Stimulated activated CD4-positive, alpha-beta T cell treated with anti-CD3 and anti-CD28 coated beads, Interleukin-4, amount 100 ng/mL, for 4 hours (primary cell): ENCODE results near the gene LBR.

Experiments
- DNase-seq, 2 experiments: peaks; one replicate each; pipeline ENCODE4 v3.0.0-alpha.2; 2020

Gene LBR

DNA sequence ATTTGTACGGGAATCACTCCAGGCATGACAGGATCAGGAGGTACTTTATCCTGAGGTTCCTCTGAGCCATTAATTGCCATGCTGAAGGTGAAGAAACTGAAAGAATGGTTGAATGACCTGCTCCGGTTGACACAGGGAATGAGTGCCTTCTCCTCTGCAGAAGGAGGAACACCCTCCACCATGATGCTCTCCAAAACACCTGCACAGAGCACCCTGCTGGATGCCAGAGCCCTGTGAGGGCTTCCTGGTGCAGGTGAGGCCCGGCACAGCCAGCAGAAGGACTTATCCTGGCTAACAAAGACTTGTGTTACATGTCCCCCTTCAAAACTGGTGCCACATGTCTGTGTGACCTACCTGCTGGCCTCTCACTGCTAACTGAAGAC, 14.3 kb upstream of the LBR start:
- DNase-seq = no peak

DNA sequence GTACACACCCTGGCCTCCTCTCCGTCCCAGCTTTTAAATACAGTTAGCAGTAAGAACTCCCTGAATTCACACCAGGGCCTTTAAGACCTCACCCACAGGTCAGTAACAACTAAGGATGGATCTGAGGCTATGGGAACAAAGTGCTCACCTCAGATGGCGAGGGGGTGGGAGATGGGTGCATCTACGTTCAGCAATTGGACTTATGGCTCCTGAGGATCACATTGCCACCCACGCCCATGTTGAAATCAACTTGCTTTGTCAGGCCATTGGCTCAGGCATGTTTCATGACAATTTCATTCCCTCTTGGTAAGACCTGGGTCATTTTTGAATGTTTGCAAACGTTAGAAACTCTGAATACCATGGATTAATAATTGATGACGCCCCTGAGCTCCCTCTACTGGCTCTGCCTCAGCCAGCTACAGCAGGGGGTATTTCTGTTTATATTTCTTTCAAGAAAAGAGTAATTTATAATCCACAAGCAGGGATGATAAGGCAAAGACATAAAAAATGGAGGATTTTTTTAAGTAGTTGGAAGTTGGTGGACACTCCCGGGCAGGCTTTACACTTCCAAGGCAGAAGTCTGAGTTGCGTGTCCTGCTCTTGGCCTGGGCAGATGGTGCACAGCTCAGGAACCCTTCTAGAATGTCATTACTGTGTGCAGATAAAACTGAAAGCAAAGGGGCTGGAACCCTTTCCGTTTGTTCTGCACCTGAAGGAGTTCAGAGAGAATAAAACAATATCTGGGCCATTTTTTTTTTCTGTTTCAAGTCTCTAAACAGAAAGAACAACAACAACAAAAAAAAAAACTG, 13.7 kb upstream of the LBR start:
- DNase-seq = no peak

DNA sequence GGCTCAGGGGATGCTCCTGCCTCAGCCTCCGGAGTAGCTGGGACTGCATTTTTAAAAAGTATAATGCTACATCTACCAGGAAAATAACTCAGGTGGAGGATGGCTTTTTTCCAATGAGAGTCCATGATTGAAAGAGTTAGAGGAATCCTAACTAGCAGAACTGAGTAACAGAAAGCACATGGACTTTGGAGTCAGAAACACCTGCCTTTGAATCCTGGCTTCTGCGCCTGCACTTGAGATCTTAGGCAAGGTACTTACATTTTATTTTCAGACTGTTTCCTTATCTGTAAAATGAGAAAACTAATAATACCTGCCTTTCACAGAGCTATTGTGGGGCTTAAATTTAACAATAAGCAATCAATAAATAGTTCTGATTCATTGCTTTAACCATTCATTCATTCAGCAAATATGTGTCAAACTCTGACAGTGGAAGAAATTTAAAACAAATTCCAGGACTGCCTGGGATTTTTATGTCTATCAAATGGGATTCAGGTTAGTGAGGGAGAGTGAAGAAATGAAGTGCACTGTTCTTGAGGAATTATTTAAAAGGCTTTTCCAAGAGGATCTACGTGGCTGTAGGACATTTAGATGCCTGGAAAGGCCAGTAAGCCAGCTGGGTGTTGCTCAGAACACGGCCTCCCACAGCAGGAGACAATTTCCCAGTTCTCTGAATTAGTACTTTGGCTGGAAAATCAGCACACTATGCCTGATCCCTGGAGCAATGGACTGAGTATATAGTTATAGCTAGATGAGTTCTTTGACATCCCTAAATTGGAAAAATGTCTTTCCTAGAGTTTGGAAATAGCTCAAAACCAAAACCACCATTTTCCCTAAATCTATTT, 12.8 kb upstream of the LBR start:
- no peak for DNase-seq

DNA sequence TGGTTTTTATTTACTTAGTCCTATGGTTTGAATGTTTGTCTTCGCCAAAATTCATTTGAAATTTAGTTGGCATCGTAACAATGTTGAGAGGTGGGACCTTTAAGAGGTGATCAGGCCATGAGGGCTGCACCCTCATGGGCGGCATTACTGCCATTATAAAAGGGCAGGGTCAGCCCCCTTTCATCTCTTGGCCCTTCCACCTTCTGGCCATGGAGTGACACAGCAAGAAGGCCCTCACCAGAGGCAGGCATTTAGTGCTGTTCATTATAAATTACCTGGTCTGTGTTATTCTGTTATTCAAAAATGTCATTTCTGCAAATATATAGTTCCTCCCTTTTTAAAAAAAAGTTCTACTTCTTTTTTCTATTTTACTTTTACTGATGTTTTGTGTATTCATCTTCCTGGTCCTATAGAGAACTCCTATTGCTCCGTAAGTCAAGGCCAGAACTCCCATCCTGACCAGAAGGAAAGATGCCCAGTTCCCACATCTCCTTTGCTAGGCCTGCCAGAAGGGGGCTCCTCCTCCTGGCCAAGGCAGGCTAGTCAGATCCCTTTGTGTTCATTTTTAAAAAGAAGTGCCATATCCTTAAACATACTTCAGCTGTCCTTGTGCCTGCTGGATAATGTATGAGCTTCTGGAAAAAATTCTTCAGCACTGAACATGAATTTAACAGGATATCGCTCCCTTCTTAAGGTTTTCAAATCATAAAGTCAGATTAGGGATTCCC, 10.0 kb upstream of the LBR start:
- no peak for DNase-seq

DNA sequence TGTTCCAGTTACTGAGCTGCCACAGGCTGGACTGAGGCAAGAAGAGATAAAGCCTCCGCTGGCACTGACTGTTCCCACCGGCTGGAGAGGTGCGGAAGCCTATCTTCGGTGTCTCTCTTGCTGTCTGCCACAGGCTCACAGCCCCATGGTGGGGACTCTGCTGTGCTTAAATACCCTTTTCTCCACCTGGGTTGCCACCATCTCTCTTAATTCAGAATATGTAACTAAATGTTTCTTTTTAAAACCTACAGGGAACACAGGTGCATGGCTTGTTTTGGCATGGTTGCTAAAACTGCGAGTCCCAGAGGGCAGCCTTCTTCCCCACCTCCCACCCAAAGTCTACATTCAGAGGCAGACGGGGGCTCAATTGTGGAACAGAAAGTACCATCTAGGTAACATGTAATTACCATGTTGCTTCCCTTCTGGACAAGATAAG, 8.1 kb upstream of the LBR start:
- no peak for DNase-seq

DNA sequence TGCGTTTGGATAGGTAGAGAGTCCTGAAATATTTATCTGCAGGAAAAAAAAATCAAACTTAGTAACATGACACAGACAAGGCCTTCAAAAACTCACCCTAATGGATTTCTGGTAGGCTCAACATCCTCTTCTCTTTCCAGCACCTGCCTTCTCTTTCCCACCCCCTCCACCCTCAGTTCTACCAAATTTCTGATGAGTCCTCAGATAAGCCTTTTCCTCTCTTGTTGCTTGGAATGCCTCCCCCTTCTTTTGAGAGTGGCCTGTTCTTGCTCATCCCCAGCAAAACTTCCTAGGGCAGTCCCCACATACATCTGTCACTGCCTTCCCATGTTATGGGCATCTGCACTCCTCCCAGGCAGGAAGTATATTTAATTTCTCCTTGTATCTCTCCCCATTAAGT, 7.6 kb upstream of the LBR start:
- no peak for DNase-seq

DNA sequence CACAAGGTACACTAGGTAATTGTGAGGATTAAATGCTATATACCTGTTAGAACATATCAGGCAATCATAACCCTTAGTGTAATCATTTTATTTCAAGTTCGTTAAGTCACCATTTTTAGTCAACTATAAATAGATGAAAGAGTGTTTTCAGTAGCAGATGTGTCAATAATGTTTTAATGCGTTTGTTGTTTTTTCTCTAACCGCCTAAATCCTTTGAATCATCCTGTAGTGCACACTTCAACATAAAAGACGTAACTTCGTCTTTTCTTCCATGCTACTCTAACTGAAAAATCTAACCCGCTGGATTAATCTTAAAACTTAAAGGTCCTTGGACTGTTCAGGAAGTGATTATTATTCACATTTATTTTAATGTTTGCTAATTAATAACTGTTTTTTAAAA, 7.2 kb upstream of the LBR start:
- no peak for DNase-seq

DNA sequence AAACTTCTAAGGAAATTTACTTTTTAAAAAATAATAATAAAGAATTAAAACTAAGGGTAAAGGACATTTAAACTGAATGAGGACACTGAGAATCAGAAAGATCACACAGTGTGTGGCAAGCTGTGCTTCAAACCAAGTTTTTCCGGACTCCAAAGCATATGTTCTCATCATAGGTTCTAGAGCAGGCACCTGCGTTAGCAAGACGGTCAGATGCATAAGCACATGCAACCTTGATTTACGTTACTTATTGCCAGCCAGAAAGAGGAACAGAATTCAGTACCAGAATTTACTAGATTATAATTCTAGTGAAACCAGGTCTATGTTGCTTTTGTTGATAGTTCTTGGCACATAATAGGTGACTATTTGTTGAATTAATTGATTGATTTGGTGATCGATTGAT, 6.2 kb upstream of the LBR start:
- DNase-seq = no peak

DNA sequence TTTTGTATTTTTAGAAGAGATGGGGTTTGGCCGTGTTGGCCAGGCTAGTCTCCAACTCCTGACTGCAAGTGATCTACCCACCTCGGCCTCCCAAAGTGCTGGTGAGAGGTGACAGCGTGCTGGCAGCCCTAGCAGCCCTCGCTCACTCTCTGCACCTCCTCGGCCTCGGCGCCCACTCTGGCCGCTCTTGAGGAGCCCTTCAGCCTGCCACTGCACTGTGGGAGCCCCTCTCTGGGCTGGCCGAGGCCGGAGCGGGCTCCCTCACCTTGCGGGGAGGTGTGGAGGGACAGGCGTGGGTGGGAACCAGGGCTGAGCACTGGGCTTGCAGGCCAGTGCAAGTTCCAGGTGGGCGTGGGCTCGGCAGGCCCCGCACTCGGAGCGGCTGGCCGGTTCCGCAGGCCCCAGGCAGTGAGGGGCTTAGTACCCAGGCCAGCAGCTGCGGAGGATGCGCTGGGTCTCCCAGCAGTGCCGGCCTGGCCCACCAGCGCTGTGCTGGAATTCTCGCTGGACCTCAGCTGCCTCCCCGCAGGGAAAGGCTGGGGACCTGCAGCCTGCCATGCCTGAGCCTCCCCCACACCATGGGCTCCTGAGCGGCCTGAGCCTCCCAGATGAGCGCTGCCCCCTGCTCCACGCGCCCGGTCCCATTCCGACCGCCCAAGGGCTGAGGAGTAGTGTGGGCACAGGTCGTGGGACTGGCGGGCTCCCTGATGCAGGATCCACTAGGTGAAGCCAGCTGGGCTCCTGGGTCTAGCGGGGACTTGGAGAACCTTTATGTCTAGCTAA, 3.4 kb upstream of the LBR start:
- no peak for DNase-seq

DNA sequence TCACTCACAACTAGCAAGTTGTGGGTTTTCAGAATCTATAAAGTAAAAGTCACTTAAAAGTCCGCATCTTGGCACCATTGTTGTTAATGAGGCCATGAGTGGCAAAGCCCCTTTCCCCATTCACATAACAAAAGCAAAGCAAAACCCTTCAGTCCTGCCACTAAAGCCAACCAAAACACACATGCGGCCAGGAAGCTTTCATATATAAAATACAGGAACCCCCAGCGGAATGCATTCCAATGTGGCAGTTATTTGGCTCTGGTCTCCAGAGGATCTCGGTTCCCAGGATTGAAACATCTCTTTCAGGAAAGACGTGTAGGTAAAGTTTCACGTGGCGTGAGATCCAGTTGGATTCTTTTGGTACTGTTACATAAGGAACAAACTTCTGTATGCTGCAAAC, 2.5 kb upstream of the LBR start:
- no peak for DNase-seq

DNA sequence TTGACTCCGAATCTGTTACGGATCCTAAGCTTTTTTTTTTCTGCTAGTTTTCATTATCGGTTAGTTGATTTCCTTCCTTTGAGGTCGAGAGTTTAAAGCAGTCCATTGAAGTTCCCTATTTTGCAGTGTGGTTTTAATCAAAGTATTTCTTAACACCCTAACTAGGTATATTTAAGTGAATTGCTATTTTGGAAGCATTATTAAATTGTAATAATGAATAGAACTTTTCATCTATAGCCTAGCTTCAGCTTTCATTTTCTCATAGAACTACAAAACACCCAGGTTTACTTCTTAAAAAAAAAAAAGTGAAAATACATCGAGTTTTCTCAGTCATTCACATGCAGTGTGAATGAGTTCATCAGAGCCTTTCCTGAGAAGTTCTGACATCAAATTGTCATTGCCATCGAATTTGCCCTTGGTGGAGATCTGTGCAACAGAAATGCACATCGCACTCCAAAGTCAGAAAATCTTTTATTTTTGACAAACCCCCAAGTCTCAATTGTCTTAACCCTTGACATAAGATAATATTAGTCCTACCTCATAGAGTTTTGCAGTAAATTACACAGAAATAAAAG, 1.1 kb upstream of the LBR start:
- no peak for DNase-seq

DNA sequence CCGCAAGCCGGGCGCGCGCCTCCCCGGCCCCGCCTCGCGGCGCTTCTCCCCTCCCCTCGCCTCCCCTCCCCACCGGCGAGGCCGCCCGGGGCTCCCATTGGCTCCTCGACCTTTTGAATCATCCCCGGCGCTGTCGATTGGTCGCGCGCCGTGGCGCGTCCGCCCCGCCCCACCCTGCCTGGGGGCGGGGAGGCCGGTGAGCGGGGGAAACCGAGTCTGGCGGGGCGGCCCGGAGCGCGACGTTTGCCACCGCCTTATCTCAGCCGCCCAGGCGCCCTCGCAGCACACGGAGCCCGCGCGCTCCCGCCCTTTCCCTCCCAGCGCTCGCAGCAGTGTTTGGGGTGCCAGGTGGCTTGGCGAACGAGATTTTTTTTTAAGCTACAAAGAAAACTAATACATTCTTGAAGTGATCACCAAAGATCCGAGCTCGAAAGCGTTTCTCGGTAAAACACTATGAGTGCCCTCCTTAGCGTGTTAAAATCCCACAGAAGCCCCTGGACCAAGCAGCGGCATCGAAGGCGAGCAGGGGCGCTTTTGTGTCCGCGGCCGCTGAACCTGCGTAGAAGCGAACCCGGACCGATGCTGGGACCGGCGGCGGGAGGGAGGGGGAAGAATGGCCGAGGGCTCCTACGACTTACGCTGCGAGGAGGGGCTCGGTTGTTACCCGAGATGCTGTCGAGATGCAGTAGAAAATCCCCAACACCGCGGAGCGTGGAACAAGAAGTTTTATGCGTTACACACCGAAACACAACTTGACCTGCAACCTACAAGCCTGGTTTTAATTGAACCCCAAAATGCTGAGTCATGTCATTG, 436 bp upstream of the LBR start:
- peak; percentile 89 to 93 for DNase-seq

DNA sequence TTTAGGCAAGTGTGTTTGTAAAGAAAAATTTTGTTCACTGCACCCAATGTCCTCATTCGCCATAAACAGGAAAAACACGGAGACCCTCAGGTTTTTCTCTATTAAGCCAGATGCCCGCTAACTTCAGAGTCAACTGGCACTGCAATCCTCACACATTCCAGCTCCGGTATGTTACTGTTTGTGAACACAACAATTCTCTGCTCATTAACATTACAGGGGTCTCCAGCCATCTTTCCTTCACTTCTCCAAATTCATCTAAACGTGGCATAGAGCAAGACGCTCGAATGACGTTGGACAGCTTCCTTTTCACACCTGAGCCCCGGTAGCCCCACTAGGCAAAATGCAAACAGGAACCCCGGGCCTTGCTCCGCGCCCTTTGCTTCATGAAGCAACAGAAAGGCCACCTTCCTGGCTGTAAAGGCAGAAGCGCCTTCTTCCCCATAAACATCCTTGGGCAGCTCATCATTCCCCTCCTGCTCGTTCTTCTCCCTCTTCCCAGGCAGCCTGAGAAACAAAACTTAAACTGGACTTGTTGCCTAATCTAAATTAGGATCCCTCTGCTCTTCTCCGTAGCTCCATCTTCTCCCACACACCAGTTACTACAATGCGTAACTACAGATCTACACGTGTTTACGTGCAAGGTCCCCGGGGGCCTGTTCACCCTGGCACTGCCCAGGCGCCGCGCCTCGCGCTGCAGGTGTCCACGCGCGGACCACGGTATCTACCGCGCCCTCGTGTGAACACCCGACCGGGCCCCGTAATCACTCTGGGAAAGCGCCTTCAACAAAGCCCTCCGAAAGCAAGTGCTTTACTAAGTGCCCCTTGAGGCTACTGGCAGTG, 1.2 kb downstream of the LBR start:
- peak in 1 of 2 experiments; percentile 23 for DNase-seq

DNA sequence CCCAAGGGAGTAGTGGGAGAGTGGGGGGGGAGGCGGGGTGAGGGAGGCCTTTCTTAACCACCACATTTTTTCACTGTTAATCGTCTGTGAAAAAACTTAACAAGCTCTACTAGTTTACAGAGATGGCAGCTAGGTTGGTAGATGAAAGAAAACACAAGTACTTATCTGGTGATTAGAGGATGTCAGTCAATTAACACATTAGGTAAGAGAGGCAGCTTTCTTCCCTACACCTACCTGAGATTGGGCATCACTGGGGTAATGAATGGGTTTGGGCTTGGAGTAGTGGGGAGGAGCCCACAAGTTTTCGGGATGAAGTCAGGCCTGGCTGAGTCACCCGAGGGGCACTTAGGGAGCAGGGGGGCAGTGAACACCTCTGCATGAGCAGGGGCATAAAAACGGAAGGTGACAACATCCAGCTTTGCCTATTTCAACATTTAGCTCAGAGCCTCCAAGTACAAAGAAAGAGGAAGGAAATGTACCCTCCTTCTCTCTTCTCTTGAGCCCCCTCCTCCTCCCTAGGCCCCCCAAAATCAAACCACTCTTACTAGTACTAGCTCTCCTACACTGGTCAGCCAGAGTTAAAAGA, 2.5 kb downstream of the LBR start:
- DNase-seq = no peak

DNA sequence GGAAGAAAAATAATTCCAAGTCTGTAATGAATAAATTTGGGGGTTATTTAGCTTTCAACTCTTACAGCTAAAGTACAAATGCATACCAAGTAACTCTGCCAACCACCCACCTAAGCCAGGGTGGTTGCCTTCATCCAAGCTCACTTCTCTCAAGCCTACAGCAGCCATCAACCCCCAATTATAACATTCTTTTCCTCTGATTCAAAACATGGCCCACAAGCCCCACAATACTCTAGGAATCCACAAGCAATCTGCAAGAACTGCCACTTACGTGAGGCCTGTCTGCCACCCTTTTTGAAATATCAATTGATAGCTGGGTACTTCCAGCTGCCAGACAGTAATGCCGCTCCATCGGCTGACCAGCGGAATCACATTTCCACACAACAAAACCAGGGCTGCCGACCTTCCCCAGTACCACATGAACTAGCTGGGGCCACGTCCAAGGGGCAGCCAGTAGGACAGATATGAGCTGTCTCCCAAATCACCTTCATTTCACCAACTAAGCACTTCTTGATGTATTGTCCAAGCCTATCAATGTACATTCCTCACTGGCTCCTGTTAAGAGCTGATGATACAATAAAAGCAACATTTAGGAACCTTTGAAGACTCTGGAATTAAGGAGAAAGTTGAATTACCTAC, 3.2 kb downstream of the LBR start:
- no peak for DNase-seq

DNA sequence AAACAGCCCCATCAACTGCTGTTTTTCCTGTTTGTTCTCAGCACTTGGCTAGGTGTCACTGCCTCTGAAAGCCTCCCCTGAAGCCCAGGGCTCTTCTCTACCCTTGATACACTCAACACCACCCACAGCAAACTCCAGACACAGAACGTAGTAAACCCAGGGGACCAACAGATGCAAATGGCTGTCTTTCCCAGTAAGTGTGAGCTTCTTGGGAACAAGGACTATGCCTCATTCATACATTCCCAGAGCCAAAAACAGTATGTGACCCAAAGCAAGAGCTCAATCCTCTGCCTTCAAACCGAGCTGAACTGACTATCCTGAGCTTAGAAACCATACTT, 4.4 kb downstream of the LBR start:
- no peak for DNase-seq

DNA sequence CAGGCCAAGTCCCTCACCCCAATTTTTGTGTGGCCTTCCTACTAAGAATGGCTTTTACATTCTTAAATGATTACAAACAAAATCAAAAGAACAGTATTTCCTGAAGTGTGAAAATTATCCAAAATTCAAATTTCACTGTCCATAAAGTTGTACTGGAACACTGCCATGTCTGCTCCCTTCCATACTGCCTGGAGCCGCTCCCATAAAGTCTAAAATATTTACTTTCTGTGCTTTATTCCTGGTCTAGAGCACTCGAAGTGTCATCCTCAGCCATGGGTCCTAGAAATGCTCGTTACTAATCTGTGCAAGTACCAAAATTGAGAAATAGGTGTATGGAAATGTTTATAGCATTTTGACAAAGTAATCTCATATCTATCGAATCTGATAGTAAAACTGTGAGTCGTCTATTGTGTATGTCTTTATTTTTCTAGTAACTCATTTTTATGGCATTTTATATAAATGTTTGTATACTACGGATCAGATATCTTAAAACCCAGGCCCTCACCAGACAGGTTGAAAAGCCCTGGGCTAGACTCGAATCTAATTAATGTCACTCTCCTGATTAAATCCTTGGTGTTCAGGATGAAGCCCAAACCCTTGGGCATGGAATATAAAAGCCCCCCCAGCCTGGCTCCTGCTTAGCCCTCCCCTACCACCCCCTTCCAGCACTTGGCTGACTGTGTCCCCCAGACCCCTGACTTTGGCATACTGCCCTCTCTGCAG, 4.9 kb downstream of the LBR start:
- DNase-seq = no peak

DNA sequence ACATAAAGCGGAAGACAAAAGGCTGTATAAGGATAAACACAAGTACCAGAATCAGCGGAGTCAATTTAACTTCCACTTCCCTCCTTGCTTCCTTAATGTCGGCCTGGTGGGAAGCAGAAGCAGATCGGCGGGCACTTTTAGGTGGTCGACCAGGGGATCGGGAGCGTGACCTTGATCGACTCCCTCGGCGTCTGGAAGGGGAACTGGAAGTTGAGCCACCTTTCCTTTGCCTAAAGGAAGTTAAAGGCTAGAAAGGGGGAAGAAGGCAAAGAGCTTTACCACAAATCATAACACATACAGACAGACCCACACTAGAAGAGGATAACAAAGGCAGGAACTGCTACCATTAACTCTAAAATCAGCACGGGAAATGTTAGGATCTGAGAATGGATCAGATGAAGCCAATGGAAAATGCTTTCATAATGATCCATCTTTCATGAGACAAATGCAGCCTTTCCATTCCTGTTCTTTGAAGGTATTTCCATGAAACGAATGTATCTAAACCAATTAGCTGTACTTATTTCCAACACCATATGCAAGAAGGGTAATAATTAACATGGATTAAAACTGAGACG, 5.7 kb downstream of the LBR start:
- DNase-seq = no peak

DNA sequence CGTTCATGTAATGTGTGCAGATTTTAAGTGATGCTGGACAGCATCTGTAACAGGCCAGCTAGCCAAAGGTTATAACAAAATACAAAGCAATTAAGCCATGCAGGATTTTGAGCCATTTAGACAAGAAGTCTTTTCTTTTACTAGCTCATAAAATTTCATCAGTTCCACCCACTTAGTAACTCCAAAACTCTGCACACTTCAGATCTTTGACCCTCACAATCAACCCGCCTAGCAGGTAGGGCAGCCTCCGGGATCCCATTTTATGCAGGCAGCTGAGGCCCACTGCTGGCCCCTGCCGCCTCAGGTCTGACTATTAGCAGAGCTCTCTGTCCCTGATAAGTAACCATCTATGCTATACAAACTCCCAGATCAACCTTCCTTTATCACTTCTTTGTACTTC, 9.2 kb downstream of the LBR start:
- DNase-seq = no peak
